HG02759 (cell line): ENCODE data around the gene DGKZ.
"Not testable (repeated sequence)": the region's sequence is repeated elsewhere in the genome, so short reads cannot be mapped to it uniquely, and the experiment has no call there.

ENCODE experiments used
- ATAC-seq: cut with Tn5 transposase; IDR thresholded peaks from one replicate; pipeline ENCODE4 v1.9.1; 2021; ENCODE audit warnings: mild to moderate bottlenecking, moderate library complexity; ENCODE audit not compliant: unreplicated experiment

DGKZ gene

GRCh38 chr11:46379482-46380293, 32.4 kb downstream of the DGKZ start:
- ATAC-seq, result not testable (repeated sequence)

GRCh38 chr11:46380340-46381047, 33.2 kb downstream of the DGKZ start:
- ATAC-seq, result peak; percentile 42

- ATAC-seq, result peak; percentile 23
Observed at GRCh38 chr11:46381048-46381818, 34.0 kb downstream of the DGKZ start, which contains the start of gene MDK. TSS of gene MDK (plus strand) at chr11:46381669. CDS start at chr11:46382058, 389 bp downstream.

- no peak for ATAC-seq
Observed at GRCh38 chr11:46381819-46382645, 34.8 kb downstream of the DGKZ start.

GRCh38 chr11:46382646-46383403, 35.6 kb downstream of the DGKZ start:
- ATAC-seq, result no peak

GRCh38 chr11:46383404-46383758, 36.1 kb downstream of the DGKZ start:
- no peak for ATAC-seq

- no peak for ATAC-seq
Observed at GRCh38 chr11:46383974-46384701, 36.9 kb downstream of the DGKZ start.

- no peak for ATAC-seq
Observed at GRCh38 chr11:46385169-46386004, 38.1 kb downstream of the DGKZ start.

GRCh38 chr11:46386005-46386578, 38.8 kb downstream of the DGKZ start:
- no peak for ATAC-seq

GRCh38 chr11:46386674-46387073, 39.4 kb downstream of the DGKZ start:
- ATAC-seq, result no peak

GRCh38 chr11:46387456-46387855, 40.2 kb downstream of the DGKZ start:
- ATAC-seq, result no peak

- no peak for ATAC-seq
Observed at GRCh38 chr11:46387919-46388618, 40.8 kb downstream of the DGKZ start.

- no peak for ATAC-seq
Observed at GRCh38 chr11:46388619-46389449, 41.6 kb downstream of the DGKZ start.

- ATAC-seq, result peak; percentile 53
Observed at GRCh38 chr11:46389450-46390330, 42.4 kb downstream of the DGKZ start.

- no peak for ATAC-seq
Observed at GRCh38 chr11:46390331-46391171, 43.3 kb downstream of the DGKZ start.
